ENCODE results near the gene PITPNM3.

The PITPNM3 gene

GRCh38 chr17:6421700-6422604 lies 134.4 kb downstream of the PITPNM3 start:
- H3K4me2 ChIP-seq (ENCODE audit: low read length), result no peak overlapping the region
- peak; percentile 89 for TF ChIP-seq CTCF (IDR thresholded peaks at IDR 0.05)
- no peaks in the 10 kb centered on the region for H3K36me3 ChIP-seq (ENCODE audit: control insufficient read depth, insufficient read depth, low read length)
- H3K27me3 ChIP-seq (ENCODE audit: control insufficient read depth, insufficient read depth, low read length), result no peaks in the 10 kb centered on the region
- no peak overlapping the region for H3K9ac ChIP-seq
- H3K27ac ChIP-seq, result no peak overlapping the region
- no peaks in the 10 kb centered on the region for H3K79me2 ChIP-seq
- H3K9me3 ChIP-seq (ENCODE audit: control insufficient read depth, low read length), result no peaks in the 10 kb centered on the region
- H3K4me1 ChIP-seq, result no peaks in the 10 kb centered on the region
- H2AFZ ChIP-seq, result no peak overlapping the region
- no peak overlapping the region for H3K4me3 ChIP-seq (ENCODE audit: low read depth, low read length)

- Histone ChIP-seq H3K4me1 (no peaks in the 10 kb centered on the region), H3K4me2 (ENCODE audit: low read length) (no peak overlapping the region), H3K27me3 (ENCODE audit: control insufficient read depth, insufficient read depth, low read length) (no peaks in the 10 kb centered on the region), H3K9ac (no peak overlapping the region), H2AFZ (no peak overlapping the region), H3K36me3 (ENCODE audit: control insufficient read depth, insufficient read depth, low read length) (no peaks in the 10 kb centered on the region), H3K27ac (no peak overlapping the region), H3K9me3 (ENCODE audit: control insufficient read depth, low read length) (no peaks in the 10 kb centered on the region), H3K4me3 (ENCODE audit: low read depth, low read length) (no peak overlapping the region), H3K79me2 (no peaks in the 10 kb centered on the region)
- no peak for TF ChIP-seq CTCF (IDR thresholded peaks at IDR 0.05)
Observed at GRCh38 chr17:6420173-6420641, 136.1 kb downstream of the PITPNM3 start.

GRCh38 chr17:6415616-6416015 lies 140.7 kb downstream of the PITPNM3 start:
- Histone ChIP-seq H3K27me3 (ENCODE audit: control insufficient read depth, insufficient read depth, low read length) (no peaks in the 10 kb centered on the region), H3K36me3 (ENCODE audit: control insufficient read depth, insufficient read depth, low read length) (no peaks in the 10 kb centered on the region), H3K4me3 (ENCODE audit: low read depth, low read length) (no peak overlapping the region), H3K4me2 (ENCODE audit: low read length) (no peak overlapping the region), H3K27ac (no peak overlapping the region), H3K9ac (no peak overlapping the region), H3K4me1 (no peaks in the 10 kb centered on the region), H3K79me2 (no peaks in the 10 kb centered on the region), H2AFZ (no peak overlapping the region), H3K9me3 (ENCODE audit: control insufficient read depth, low read length) (no peaks in the 10 kb centered on the region)
- TF ChIP-seq CTCF (IDR thresholded peaks at IDR 0.05), result no peak

- H3K79me2 ChIP-seq, result no peaks in the 10 kb centered on the region
- TF ChIP-seq CTCF (IDR thresholded peaks at IDR 0.05), result no peak
- H3K4me3 ChIP-seq (ENCODE audit: low read depth, low read length), result no peak overlapping the region
- no peaks in the 10 kb centered on the region for H3K36me3 ChIP-seq (ENCODE audit: control insufficient read depth, insufficient read depth, low read length)
- H3K9ac ChIP-seq, result no peak overlapping the region
- H3K27ac ChIP-seq, result no peak overlapping the region
- no peaks in the 10 kb centered on the region for H3K27me3 ChIP-seq (ENCODE audit: control insufficient read depth, insufficient read depth, low read length)
- H3K4me1 ChIP-seq, result no peaks in the 10 kb centered on the region
- no peak overlapping the region for H3K4me2 ChIP-seq (ENCODE audit: low read length)
- H3K9me3 ChIP-seq (ENCODE audit: control insufficient read depth, low read length), result no peaks in the 10 kb centered on the region
- no peak overlapping the region for H2AFZ ChIP-seq
Observed at GRCh38 chr17:6413065-6413464, 143.3 kb downstream of the PITPNM3 start.

- no peaks in the 10 kb centered on the region for H3K4me1 ChIP-seq
- no peak overlapping the region for H3K27ac ChIP-seq
- H3K4me2 ChIP-seq (ENCODE audit: low read length), result no peak overlapping the region
- H3K9ac ChIP-seq, result no peak overlapping the region
- H2AFZ ChIP-seq, result no peak overlapping the region
- H3K9me3 ChIP-seq (ENCODE audit: control insufficient read depth, low read length), result no peaks in the 10 kb centered on the region
- no peaks in the 10 kb centered on the region for H3K27me3 ChIP-seq (ENCODE audit: control insufficient read depth, insufficient read depth, low read length)
- no peak for TF ChIP-seq CTCF (IDR thresholded peaks at IDR 0.05)
- H3K79me2 ChIP-seq, result no peaks in the 10 kb centered on the region
- no peak overlapping the region for H3K4me3 ChIP-seq (ENCODE audit: low read depth, low read length)
- H3K36me3 ChIP-seq (ENCODE audit: control insufficient read depth, insufficient read depth, low read length), result no peaks in the 10 kb centered on the region
Observed at GRCh38 chr17:6408735-6409134, 147.6 kb downstream of the PITPNM3 start.
